Tibial artery (tissue), 4 donors: ENCODE measurements around the gene TMCO2.
A peak's percentile ranks its signal among the peaks of the same experiment; 100 is the strongest.

Source experiments
- DNase-seq, 2 donors: peaks; one replicate each; pipeline ENCODE4 v3.0.0-alpha.2; 2019
- H3K27ac ChIP-seq, 2 donors: fragments of 200-600 bp; sonication (generic) in 1 of 2; 1 replicate in 1 of 2; 2 replicates in 1 of 2; pipeline ENCODE4 v1.5.1; 2018 to 2019; ENCODE audit warnings: mild to moderate bottlenecking in 1 of 2
- H3K27me3 ChIP-seq, 2 donors: fragments of 200-600 bp; sonication (generic) in 1 of 2; one replicate each; pipeline versions ENCODE4 v1.5.1 to v1.6.0; 2016 to 2019
- H3K36me3 ChIP-seq, 3 donors: fragments of 200-600 bp; sonication (generic) in 2 of 3; one replicate each; pipeline ENCODE4 v1.5.1; 2016 to 2019; ENCODE audit warnings: mild to moderate bottlenecking in 2 of 3
- H3K4me1 ChIP-seq, 4 donors: fragments of 200-600 bp; sonication (generic) in 2 of 4; 1 replicate in 3 of 4; 2 replicates in 1 of 4; pipeline ENCODE4 v1.5.1; 2016 to 2019
- H3K4me3 ChIP-seq, 2 donors: fragments of 200-600 bp; sonication (generic) in 1 of 2; 1 replicate in 1 of 2; 2 replicates in 1 of 2; pipeline ENCODE4 v1.5.1; 2018 to 2019; ENCODE audit warnings: mild to moderate bottlenecking in 2 of 2
- H3K9me3 ChIP-seq, 3 donors: fragments of 200-600 bp; sonication (generic) in 1 of 3; one replicate each; pipeline ENCODE4 v1.5.1; 2016 to 2019
- CTCF ChIP-seq, 2 experiments: fragments of 200-600 bp in 1 of 2; fragments of 450-650 bp in 1 of 2; IDR thresholded peaks; one replicate each; pipeline ENCODE4 v1.5.1; 2017 to 2019; ENCODE audit warnings: antibody characterized with exemption in 2 of 2, mild to moderate bottlenecking in 1 of 2, moderate library complexity in 1 of 2
- intact Hi-C: fragments of 100-400 bp; cut with DNase I; formaldehyde crosslinking; loops from one replicate; pipeline ENCODE4 v1.15.0; 2023; ENCODE audit warnings: low total_unique reads

Gene TMCO2

GRCh38 chr1:40266786-40267535, 19.2 kb downstream of the TMCO2 start:
- Histone ChIP-seq H3K27ac (peak overlapping the region; percentile 72 to 77), H3K36me3 (peaks cover 37 to 42% (median 38%) of the 10 kb centered on the region in 3 donors), H3K9me3 (no peaks in the 10 kb centered on the region), H3K4me3 (no peak overlapping the region), H3K27me3 (no peaks in the 10 kb centered on the region), H3K4me1 (peaks cover 3 to 64% (median 30%) of the 10 kb centered on the region in 4 donors)
- intact Hi-C loops, result no loop called here
- DNase-seq, result no peak
- TF ChIP-seq CTCF (IDR thresholded peaks at IDR 0.05), result no peak

- Histone ChIP-seq H3K4me1 (peaks cover 3 to 56% (median 25%) of the 10 kb centered on the region in 4 donors), H3K36me3 (peaks cover 37 to 41% (median 40%) of the 10 kb centered on the region in 3 donors), H3K27ac (peak overlapping the region; percentile 72 to 77), H3K9me3 (no peaks in the 10 kb centered on the region), H3K27me3 (no peaks in the 10 kb centered on the region), H3K4me3 (no peak overlapping the region)
- TF ChIP-seq CTCF (IDR thresholded peaks at IDR 0.05), result peak in 1 of 2 experiments; percentile 13
- no peak for DNase-seq
- intact Hi-C loops, result no loop called here
Measured at GRCh38 chr1:40267767-40268187, 20.0 kb downstream of the TMCO2 start.

- no peaks in the 10 kb centered on the region for H3K9me3 ChIP-seq
- TF ChIP-seq CTCF (IDR thresholded peaks at IDR 0.05), result no peak
- DNase-seq, result no peak
- H3K4me3 ChIP-seq, result no peak overlapping the region
- H3K4me1 ChIP-seq, result peaks cover 3 to 51% (median 21%) of the 10 kb centered on the region in 4 donors
- peaks cover 41 to 44% (median 43%) of the 10 kb centered on the region in 3 donors for H3K36me3 ChIP-seq
- intact Hi-C loops, result no loop called here
- H3K27ac ChIP-seq, result peak overlapping the region; percentile 71 to 77
- H3K27me3 ChIP-seq, result no peaks in the 10 kb centered on the region
Measured at GRCh38 chr1:40268211-40268610, 20.5 kb downstream of the TMCO2 start.

- Histone ChIP-seq H3K9me3 (no peaks in the 10 kb centered on the region), H3K4me3 (no peak overlapping the region), H3K36me3 (peaks cover 41 to 57% (median 52%) of the 10 kb centered on the region in 3 donors), H3K27ac (no peak overlapping the region), H3K4me1 (peaks cover 3 to 30% (median 13%) of the 10 kb centered on the region in 4 donors), H3K27me3 (no peaks in the 10 kb centered on the region)
- TF ChIP-seq CTCF (IDR thresholded peaks at IDR 0.05), result no peak
- DNase-seq, result no peak
- intact Hi-C loops, result no loop called here
Measured at GRCh38 chr1:40270152-40270834, 22.6 kb downstream of the TMCO2 start.

- TF ChIP-seq CTCF (IDR thresholded peaks at IDR 0.05), result no peak
- Histone ChIP-seq H3K4me3 (no peak overlapping the region), H3K4me1 (peaks cover 3 to 13% (median 7%) of the 10 kb centered on the region in 4 donors), H3K27me3 (no peaks in the 10 kb centered on the region), H3K36me3 (peaks cover 44 to 74% (median 61%) of the 10 kb centered on the region in 3 donors), H3K9me3 (no peaks in the 10 kb centered on the region), H3K27ac (no peak overlapping the region)
- no peak for DNase-seq
- intact Hi-C loops, result no loop called here
Measured at GRCh38 chr1:40272653-40273213, 25.0 kb downstream of the TMCO2 start.
